BJ (cell line): Measurements from ENCODE around the gene RBM47. TPM values are rescaled to one million over a fixed set of nuclear protein-coding genes. Genes with fewer than 3 reads are reported as not detected.

ENCODE experiments used
- CTCF ChIA-PET: fragments of 350-600 bp; formaldehyde crosslinking; extraction: SDS; loops from one replicate; lab custom pipeline; 2021; ENCODE audit warnings: antibody characterized with exemption, inconsistent platforms; lab: Yijun Ruan, JAX
- POLR2A ChIA-PET: fragments of 300-600 bp; sonication (Branson Sonifier 250); formaldehyde crosslinking; extraction: SDS; loops from one replicate; lab custom pipeline; 2021; ENCODE audit warnings: antibody characterized with exemption; lab: Charles Lee
- DNase-seq: peaks from one replicate; pipeline ENCODE4 v3.0.0-alpha.2; 2011; ENCODE audit warnings: low read depth
- H3K27me3 ChIP-seq: 2 replicates; pipeline ENCODE4 v1.6.0; 2011; ENCODE audit warnings: low read length; ENCODE audit not compliant: control insufficient read depth, insufficient read depth
- H3K36me3 ChIP-seq: 2 replicates; pipeline ENCODE4 v1.5.1; 2011; ENCODE audit warnings: low read length; ENCODE audit not compliant: control insufficient read depth, insufficient read depth
- H3K4me3 ChIP-seq: 2 replicates; pipeline ENCODE4 v1.5.1; 2011; ENCODE audit warnings: low read depth, mild to moderate bottlenecking, control low read depth, low read length
- polyA plus RNA-seq: library from polyadenylated mRNA; depleted of rRNA; stranded (reverse); fragments of >200 nt; gene quantifications from 2 replicates; pipeline ENCODE4 v1.2.3, GENCODE V29; 2011
- TF ChIP-seq, protein P1 (sequence below): IDR thresholded peaks from 2 replicates; pipeline ENCODE4 v1.5.1; 2011; ENCODE audit warnings: low read depth, mild to moderate bottlenecking, control low read depth, inconsistent platforms, low read length, moderate library complexity; ENCODE audit not compliant: insufficient read depth

The RBM47 gene
- polyA plus RNA-seq, 1 experiment: 0.52 TPM

- CTCF ChIA-PET: no interaction called here
- H3K27me3 ChIP-seq: no peaks in the 10 kb centered on the region
- TF ChIP-seq, protein P1, sequence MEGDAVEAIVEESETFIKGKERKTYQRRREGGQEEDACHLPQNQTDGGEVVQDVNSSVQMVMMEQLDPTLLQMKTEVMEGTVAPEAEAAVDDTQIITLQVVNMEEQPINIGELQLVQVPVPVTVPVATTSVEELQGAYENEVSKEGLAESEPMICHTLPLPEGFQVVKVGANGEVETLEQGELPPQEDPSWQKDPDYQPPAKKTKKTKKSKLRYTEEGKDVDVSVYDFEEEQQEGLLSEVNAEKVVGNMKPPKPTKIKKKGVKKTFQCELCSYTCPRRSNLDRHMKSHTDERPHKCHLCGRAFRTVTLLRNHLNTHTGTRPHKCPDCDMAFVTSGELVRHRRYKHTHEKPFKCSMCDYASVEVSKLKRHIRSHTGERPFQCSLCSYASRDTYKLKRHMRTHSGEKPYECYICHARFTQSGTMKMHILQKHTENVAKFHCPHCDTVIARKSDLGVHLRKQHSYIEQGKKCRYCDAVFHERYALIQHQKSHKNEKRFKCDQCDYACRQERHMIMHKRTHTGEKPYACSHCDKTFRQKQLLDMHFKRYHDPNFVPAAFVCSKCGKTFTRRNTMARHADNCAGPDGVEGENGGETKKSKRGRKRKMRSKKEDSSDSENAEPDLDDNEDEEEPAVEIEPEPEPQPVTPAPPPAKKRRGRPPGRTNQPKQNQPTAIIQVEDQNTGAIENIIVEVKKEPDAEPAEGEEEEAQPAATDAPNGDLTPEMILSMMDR: no peak
- POLR2A ChIA-PET: no interaction called here
- no peak overlapping the region for H3K4me3 ChIP-seq
- DNase-seq: no peak
- no peaks in the 10 kb centered on the region for H3K36me3 ChIP-seq
These were observed 121.7 kb downstream of the RBM47 start for GRCh38 chr4:40507977-40508376.

DNA sequence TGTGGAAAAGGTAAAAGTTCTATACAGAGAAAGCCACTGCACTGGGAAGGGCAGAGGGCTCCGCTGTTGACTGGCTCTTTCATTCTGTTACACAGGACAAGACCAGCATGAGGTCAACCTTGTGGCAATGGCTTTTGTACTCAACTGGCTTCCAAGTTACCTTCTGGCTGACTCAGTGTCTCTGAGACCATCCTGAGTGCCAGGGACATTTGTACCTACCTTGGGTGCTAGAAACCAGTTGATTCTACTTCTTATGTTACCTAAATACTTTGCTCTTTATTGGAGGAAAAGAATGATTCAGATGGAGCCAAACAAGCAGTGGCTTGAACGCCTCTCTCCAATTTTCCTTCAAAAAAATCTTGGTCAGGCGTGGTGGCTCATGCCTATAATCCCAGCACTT is 123.2 kb downstream of the RBM47 start:
- Histone ChIP-seq H3K36me3 (no peaks in the 10 kb centered on the region), H3K4me3 (no peak overlapping the region), H3K27me3 (no peaks in the 10 kb centered on the region)
- no peak for DNase-seq
- ChIA-PET POLR2A (no interaction called here), CTCF (interaction anchor here (0.9 kb wide), 1 partner anchor 190 kb away, joined by 3 read pairs; no protein-coding TSS in a partner anchor)
- TF ChIP-seq, protein P1: no peak

GRCh38 chr4:40506066-40506465 is 123.6 kb downstream of the RBM47 start:
- H3K36me3 ChIP-seq: no peaks in the 10 kb centered on the region
- H3K27me3 ChIP-seq: no peaks in the 10 kb centered on the region
- ChIA-PET POLR2A (no interaction called here), CTCF (interaction anchor here (0.9 kb wide), 1 partner anchor 189 kb away, joined by 3 read pairs; no protein-coding TSS in a partner anchor)
- TF ChIP-seq, protein P1: no peak
- no peak for DNase-seq
- no peak overlapping the region for H3K4me3 ChIP-seq

DNA sequence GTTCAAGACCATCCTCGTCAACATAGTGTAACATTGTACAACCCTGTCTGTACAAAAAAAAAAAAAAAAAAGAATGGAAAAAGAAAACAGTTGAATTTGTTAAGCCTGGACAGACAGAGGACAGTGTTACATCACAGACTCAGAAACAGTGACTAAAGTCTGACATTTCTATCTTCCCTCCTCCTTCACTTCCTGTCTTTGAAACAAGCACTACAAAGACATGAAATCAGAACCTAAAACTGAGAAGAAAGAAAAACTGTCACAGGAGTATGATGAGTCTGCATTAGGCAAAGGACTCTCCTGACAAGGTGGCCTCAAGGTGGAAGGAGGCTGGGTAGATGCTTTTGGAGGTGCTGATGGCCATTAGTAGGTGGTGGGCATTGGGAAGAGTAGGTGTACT is 126.7 kb downstream of the RBM47 start:
- H3K27me3 ChIP-seq: no peaks in the 10 kb centered on the region
- ChIA-PET CTCF (no interaction called here), POLR2A (no interaction called here)
- no peak for DNase-seq
- TF ChIP-seq, protein P1: no peak
- no peak overlapping the region for H3K4me3 ChIP-seq
- no peaks in the 10 kb centered on the region for H3K36me3 ChIP-seq

DNA sequence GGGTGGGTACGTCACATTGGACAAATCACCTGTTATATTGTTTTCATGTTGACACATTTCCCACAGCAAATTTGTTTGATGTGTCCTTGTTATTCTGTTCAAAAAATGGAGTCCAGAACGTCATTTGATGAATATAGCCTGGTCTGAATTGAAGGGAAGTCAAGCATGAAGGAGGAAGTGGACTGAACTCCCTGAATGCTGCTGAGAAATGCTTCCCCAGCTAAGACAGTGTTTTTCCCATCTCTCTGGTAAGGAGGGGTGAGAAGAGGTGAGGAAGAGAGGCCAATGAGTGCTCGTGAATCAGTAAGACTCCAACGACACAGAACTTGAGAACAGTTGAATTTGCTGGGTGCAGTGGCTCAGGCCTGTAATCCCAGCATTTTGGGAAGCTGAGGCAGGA is 127.4 kb downstream of the RBM47 start:
- TF ChIP-seq, protein P1: no peak
- no peak for DNase-seq
- Histone ChIP-seq H3K36me3 (no peaks in the 10 kb centered on the region), H3K27me3 (no peaks in the 10 kb centered on the region), H3K4me3 (no peak overlapping the region)
- ChIA-PET CTCF (no interaction called here), POLR2A (no interaction called here)
